HAP-1 (cell line): ENCODE measurements around the gene FBXO28.

Experiments
- DNase-seq, 2 experiments: peaks; one replicate each; pipeline ENCODE4 v3.0.0-alpha.2; 2016 to 2020; ENCODE audit warnings: low spot score in 2 of 2
- H3K27me3 ChIP-seq: fragments of 250-450 bp; sonication (Bioruptor Pico); 2 replicates; pipeline ENCODE4 v1.5.1; 2020; ENCODE audit warnings: low read depth, mild to moderate bottlenecking, moderate library complexity
- H3K36me3 ChIP-seq: fragments of 250-450 bp; sonication (Bioruptor Pico); replicated peaks from 2 replicates; pipeline ENCODE4 v1.5.1; 2020; ENCODE audit warnings: mild to moderate bottlenecking
- H3K4me1 ChIP-seq: fragments of 250-450 bp; sonication (Bioruptor Pico); 2 replicates; pipeline ENCODE4 v1.5.1; 2020; ENCODE audit warnings: mild to moderate bottlenecking
- H3K4me3 ChIP-seq: fragments of 250-450 bp; sonication (Bioruptor Pico); 2 replicates; pipeline ENCODE4 v1.5.1; 2020; ENCODE audit warnings: mild to moderate bottlenecking, moderate library complexity
- H3K9me3 ChIP-seq: fragments of 250-450 bp; sonication (Bioruptor Pico); 2 replicates; pipeline ENCODE4 v1.5.1; 2020; ENCODE audit warnings: mild to moderate bottlenecking, moderate library complexity
- in situ Hi-C: fragments of 300-500 bp; cut with MboI; formaldehyde crosslinking; loops from 3 replicates; pipeline ENCODE4 v1.14.3; 2020; ENCODE audit warnings: low sequenced_read_pairs, inconsistent platforms, mixed read lengths

The FBXO28 gene

GRCh38 chr1:224109981-224110380 is 3.9 kb upstream of the FBXO28 start:
- H3K9me3 ChIP-seq: no peaks in the 10 kb centered on the region
- no peaks in the 10 kb centered on the region for H3K27me3 ChIP-seq
- no peaks in the 10 kb centered on the region for H3K36me3 ChIP-seq
- no peak overlapping the region for H3K4me3 ChIP-seq
- in situ Hi-C loops: loop anchor here (10.0 kb wide), 1 partner anchor 225 kb away; the partner anchor contains the start of gene NVL
- H3K4me1 ChIP-seq: peaks cover 8% of the 10 kb centered on the region
- DNase-seq: no peak

GRCh38 chr1:224113005-224113404 is 906 bp upstream of the FBXO28 start:
- Histone ChIP-seq H3K4me1 (peaks cover 18% of the 10 kb centered on the region), H3K4me3 (no peak overlapping the region), H3K36me3 (no peaks in the 10 kb centered on the region), H3K9me3 (no peaks in the 10 kb centered on the region), H3K27me3 (no peaks in the 10 kb centered on the region)
- DNase-seq: no peak
- in situ Hi-C loops: loop anchor here (10.0 kb wide), 1 partner anchor 222 kb away; the partner anchor contains the start of gene NVL

GRCh38 chr1:224113545-224113917 is 380 bp upstream of the FBXO28 start:
- in situ Hi-C loops: loop anchor here (10.0 kb wide), 1 partner anchor 221 kb away; the partner anchor contains the start of gene NVL
- no peaks in the 10 kb centered on the region for H3K9me3 ChIP-seq

GRCh38 chr1:224114787-224115175 is 870 bp downstream of the FBXO28 start:
- H3K4me1 ChIP-seq: peaks cover 14% of the 10 kb centered on the region
- no peaks in the 10 kb centered on the region for H3K27me3 ChIP-seq
- no peaks in the 10 kb centered on the region for H3K9me3 ChIP-seq
- no peaks in the 10 kb centered on the region for H3K36me3 ChIP-seq
- no peak for DNase-seq
- H3K4me3 ChIP-seq: peak overlapping the region; percentile 96
- in situ Hi-C loops: loop anchor here (10.0 kb wide), 1 partner anchor 220 kb away; the partner anchor contains the start of gene NVL

More at GRCh38 chr1:224113545-224113917, 380 bp upstream of the FBXO28 start:
- no peak for DNase-seq
- Histone ChIP-seq H3K4me3 (peak overlapping the region; percentile 96), H3K36me3 (no peaks in the 10 kb centered on the region), H3K4me1 (peaks cover 18% of the 10 kb centered on the region), H3K27me3 (no peaks in the 10 kb centered on the region)

GRCh38 chr1:224116131-224116530 is 2.2 kb downstream of the FBXO28 start:
- in situ Hi-C loops: loop anchor here (10.0 kb wide), 1 partner anchor 219 kb away; the partner anchor contains the start of gene NVL
- DNase-seq: peak in 1 of 2 experiments; percentile 90
- Histone ChIP-seq H3K36me3 (no peaks in the 10 kb centered on the region), H3K4me1 (peaks cover 14% of the 10 kb centered on the region), H3K27me3 (no peaks in the 10 kb centered on the region), H3K9me3 (no peaks in the 10 kb centered on the region), H3K4me3 (no peak overlapping the region; the same call in 1 of the 2 replicates)

GRCh38 chr1:224118688-224119087 is 4.8 kb downstream of the FBXO28 start:
- H3K36me3 ChIP-seq: no peaks in the 10 kb centered on the region
- DNase-seq: no peak
- in situ Hi-C loops: loop anchor here (10.0 kb wide), 1 partner anchor 216 kb away; the partner anchor contains the start of gene NVL
- no peaks in the 10 kb centered on the region for H3K27me3 ChIP-seq
- H3K9me3 ChIP-seq: no peaks in the 10 kb centered on the region
- H3K4me1 ChIP-seq: peaks cover 12% of the 10 kb centered on the region
- H3K4me3 ChIP-seq: no peak overlapping the region

GRCh38 chr1:224123136-224123535 is 9.2 kb downstream of the FBXO28 start:
- Histone ChIP-seq H3K9me3 (no peaks in the 10 kb centered on the region), H3K27me3 (no peaks in the 10 kb centered on the region), H3K36me3 (0 out of 2 replicates have a peak, but pooled peaks cover 3% of the 10 kb centered on the region), H3K4me3 (no peak overlapping the region), H3K4me1 (no peaks in the 10 kb centered on the region)
- DNase-seq: no peak
- in situ Hi-C loops: no loop called here

GRCh38 chr1:224124220-224124619 is 10.3 kb downstream of the FBXO28 start:
- in situ Hi-C loops: no loop called here
- Histone ChIP-seq H3K36me3 (0 out of 2 replicates have a peak, but pooled peaks cover 3% of the 10 kb centered on the region), H3K4me3 (no peak overlapping the region), H3K9me3 (no peaks in the 10 kb centered on the region), H3K4me1 (no peaks in the 10 kb centered on the region), H3K27me3 (no peaks in the 10 kb centered on the region)
- no peak for DNase-seq

GRCh38 chr1:224127925-224128819 is 14.3 kb downstream of the FBXO28 start:
- in situ Hi-C loops: no loop called here
- H3K4me3 ChIP-seq: no peak overlapping the region
- H3K27me3 ChIP-seq: no peaks in the 10 kb centered on the region
- DNase-seq: no peak
- H3K36me3 ChIP-seq: peaks cover 28% of the 10 kb centered on the region
- no peaks in the 10 kb centered on the region for H3K9me3 ChIP-seq
- H3K4me1 ChIP-seq: no peaks in the 10 kb centered on the region

GRCh38 chr1:224131253-224131652 is 17.3 kb downstream of the FBXO28 start:
- H3K4me3 ChIP-seq: no peak overlapping the region
- no peaks in the 10 kb centered on the region for H3K9me3 ChIP-seq
- in situ Hi-C loops: no loop called here
- no peak for DNase-seq
- H3K4me1 ChIP-seq: no peaks in the 10 kb centered on the region
- H3K36me3 ChIP-seq: peaks cover 37% of the 10 kb centered on the region
- no peaks in the 10 kb centered on the region for H3K27me3 ChIP-seq

- no peaks in the 10 kb centered on the region for H3K4me1 ChIP-seq
- no peak overlapping the region for H3K4me3 ChIP-seq
- peaks cover 34% of the 10 kb centered on the region for H3K36me3 ChIP-seq
- no peak for DNase-seq
- in situ Hi-C loops: no loop called here
- H3K9me3 ChIP-seq: no peaks in the 10 kb centered on the region
- H3K27me3 ChIP-seq: no peaks in the 10 kb centered on the region
Observed at GRCh38 chr1:224132901-224133300, 19.0 kb downstream of the FBXO28 start.

- Histone ChIP-seq H3K27me3 (no peaks in the 10 kb centered on the region), H3K4me3 (no peak overlapping the region), H3K9me3 (no peaks in the 10 kb centered on the region), H3K4me1 (no peaks in the 10 kb centered on the region), H3K36me3 (peaks cover 39% of the 10 kb centered on the region)
- no peak for DNase-seq
- in situ Hi-C loops: no loop called here
Observed at GRCh38 chr1:224133741-224134299, 19.9 kb downstream of the FBXO28 start.

- Histone ChIP-seq H3K9me3 (no peaks in the 10 kb centered on the region), H3K4me3 (no peak overlapping the region), H3K36me3 (peaks cover 31% of the 10 kb centered on the region), H3K4me1 (no peaks in the 10 kb centered on the region), H3K27me3 (no peaks in the 10 kb centered on the region)
- in situ Hi-C loops: no loop called here
- no peak for DNase-seq
Observed at GRCh38 chr1:224137518-224137917, 23.6 kb downstream of the FBXO28 start.

GRCh38 chr1:224138198-224138597 is 24.3 kb downstream of the FBXO28 start:
- no peak for DNase-seq
- Histone ChIP-seq H3K4me3 (no peak overlapping the region), H3K36me3 (peaks cover 31% of the 10 kb centered on the region), H3K4me1 (no peaks in the 10 kb centered on the region), H3K27me3 (no peaks in the 10 kb centered on the region), H3K9me3 (no peaks in the 10 kb centered on the region)
- in situ Hi-C loops: no loop called here
